Activated CD4-positive, alpha-beta T cell treated with anti-CD3 and anti-CD28 coated beads, Interleukin-2, amount 10 ng/mL, durations not matched to agents 24 days and 14 days (primary cell): ENCODE data around the gene CMC2. TPM values are rescaled to one million over a fixed set of nuclear protein-coding genes. Genes with fewer than 3 reads are reported as not detected.

Source experiments
- DNase-seq: peaks from one replicate; pipeline ENCODE4 v3.0.0; 2022
- H3K27ac Mint-ChIP-seq: one replicate; pipeline ENCODE4 v1.8.0; 2022; ENCODE audit warnings: mild to moderate bottlenecking, mixed read lengths
- H3K27me3 Mint-ChIP-seq: one replicate; pipeline ENCODE4 v1.8.0; 2022; ENCODE audit warnings: mixed read lengths
- H3K36me3 Mint-ChIP-seq: one replicate; pipeline ENCODE4 v1.8.0; 2022; ENCODE audit warnings: low read depth, mild to moderate bottlenecking, mixed read lengths
- H3K4me1 Mint-ChIP-seq: one replicate; pipeline ENCODE4 v1.8.0; 2021; ENCODE audit warnings: mixed read lengths
- H3K4me3 Mint-ChIP-seq: one replicate; pipeline ENCODE4 v1.8.0; 2022; ENCODE audit warnings: mild to moderate bottlenecking, moderate library complexity, mixed read lengths
- H3K9me3 Mint-ChIP-seq: one replicate; pipeline ENCODE4 v1.8.0; 2021; ENCODE audit warnings: mixed read lengths
- intact Hi-C: fragments of 100-400 bp; cut with micrococcal nuclease; formaldehyde crosslinking; loops from one replicate; pipeline ENCODE4 v1.15.1; 2023
- total RNA-seq: library from RNA; stranded (reverse); gene quantifications from 2 replicates; pipeline ENCODE4 v1.2.3, GENCODE V29; 2022

Gene CMC2
- total RNA-seq, 1 donor from 2014 or later: 130 TPM

- H3K4me3 Mint-ChIP-seq: no peak overlapping the region
- H3K4me1 Mint-ChIP-seq: peaks cover 13% of the 10 kb centered on the region
- intact Hi-C loops: loop anchor here (10.0 kb wide), 1 partner anchor 46 kb away; no protein-coding TSS in a partner anchor
- no peaks in the 10 kb centered on the region for H3K9me3 Mint-ChIP-seq
- H3K27me3 Mint-ChIP-seq: peaks cover 2% of the 10 kb centered on the region
- no peaks in the 10 kb centered on the region for H3K36me3 Mint-ChIP-seq
- peak; percentile 78 for DNase-seq
- H3K27ac Mint-ChIP-seq: no peak overlapping the region
Observed at GRCh38 chr16:80948886-80949493, 57.7 kb downstream of the CMC2 start.

- Mint-ChIP-seq H3K4me1 (peaks cover 13% of the 10 kb centered on the region), H3K27ac (peak overlapping the region; percentile 78), H3K4me3 (no peak overlapping the region), H3K27me3 (peaks cover 2% of the 10 kb centered on the region), H3K9me3 (no peaks in the 10 kb centered on the region), H3K36me3 (no peaks in the 10 kb centered on the region)
- intact Hi-C loops: loop anchor here (10.0 kb wide), 1 partner anchor 47 kb away; no protein-coding TSS in a partner anchor
- DNase-seq: no peak
Observed at GRCh38 chr16:80947708-80948625, 58.7 kb downstream of the CMC2 start.

- H3K4me1 Mint-ChIP-seq: peaks cover 13% of the 10 kb centered on the region
- DNase-seq: no peak
- no peak overlapping the region for H3K4me3 Mint-ChIP-seq
- peaks cover 2% of the 10 kb centered on the region for H3K27me3 Mint-ChIP-seq
- H3K27ac Mint-ChIP-seq: peak overlapping the region; percentile 78
- intact Hi-C loops: loop anchor here (10.0 kb wide), 1 partner anchor 48 kb away; no protein-coding TSS in a partner anchor
- no peaks in the 10 kb centered on the region for H3K9me3 Mint-ChIP-seq
- H3K36me3 Mint-ChIP-seq: no peaks in the 10 kb centered on the region
Observed at GRCh38 chr16:80947239-80947638, 59.4 kb downstream of the CMC2 start.

GRCh38 chr16:80946481-80946880 is 60.2 kb downstream of the CMC2 start:
- no peak overlapping the region for H3K4me3 Mint-ChIP-seq
- peaks cover 2% of the 10 kb centered on the region for H3K27me3 Mint-ChIP-seq
- no peak overlapping the region for H3K27ac Mint-ChIP-seq
- no peaks in the 10 kb centered on the region for H3K9me3 Mint-ChIP-seq
- H3K4me1 Mint-ChIP-seq: peaks cover 13% of the 10 kb centered on the region
- intact Hi-C loops: loop anchor here (10.0 kb wide), 1 partner anchor 48 kb away; no protein-coding TSS in a partner anchor
- DNase-seq: no peak
- H3K36me3 Mint-ChIP-seq: no peaks in the 10 kb centered on the region

- no peaks in the 10 kb centered on the region for H3K36me3 Mint-ChIP-seq
- intact Hi-C loops: loop anchor here (10.0 kb wide), 1 partner anchor 55 kb away; no protein-coding TSS in a partner anchor
- no peaks in the 10 kb centered on the region for H3K9me3 Mint-ChIP-seq
- no peaks in the 10 kb centered on the region for H3K4me1 Mint-ChIP-seq
- peaks cover 8% of the 10 kb centered on the region for H3K27me3 Mint-ChIP-seq
- DNase-seq: no peak
- no peak overlapping the region for H3K27ac Mint-ChIP-seq
- H3K4me3 Mint-ChIP-seq: no peak overlapping the region
Observed at GRCh38 chr16:80940069-80940856, 66.4 kb downstream of the CMC2 start.

GRCh38 chr16:80938879-80939260 is 67.8 kb downstream of the CMC2 start:
- intact Hi-C loops: no loop called here
- peaks cover 20% of the 10 kb centered on the region for H3K27me3 Mint-ChIP-seq
- H3K4me3 Mint-ChIP-seq: no peak overlapping the region

GRCh38 chr16:80938004-80938878 is 68.4 kb downstream of the CMC2 start:
- no peak overlapping the region for H3K4me3 Mint-ChIP-seq
- peaks cover 26% of the 10 kb centered on the region for H3K27me3 Mint-ChIP-seq
- H3K4me1 Mint-ChIP-seq: no peaks in the 10 kb centered on the region
- no peaks in the 10 kb centered on the region for H3K9me3 Mint-ChIP-seq
- intact Hi-C loops: no loop called here
- no peak overlapping the region for H3K27ac Mint-ChIP-seq
- H3K36me3 Mint-ChIP-seq: no peaks in the 10 kb centered on the region
- DNase-seq: no peak

More at GRCh38 chr16:80938879-80939260, 67.8 kb downstream of the CMC2 start:
- DNase-seq: no peak
- no peak overlapping the region for H3K27ac Mint-ChIP-seq
- no peaks in the 10 kb centered on the region for H3K4me1 Mint-ChIP-seq
- H3K9me3 Mint-ChIP-seq: no peaks in the 10 kb centered on the region
- no peaks in the 10 kb centered on the region for H3K36me3 Mint-ChIP-seq

GRCh38 chr16:80936410-80936809 is 70.3 kb downstream of the CMC2 start:
- intact Hi-C loops: no loop called here
- no peaks in the 10 kb centered on the region for H3K36me3 Mint-ChIP-seq
- no peak overlapping the region for H3K27ac Mint-ChIP-seq
- no peaks in the 10 kb centered on the region for H3K9me3 Mint-ChIP-seq
- no peak overlapping the region for H3K4me3 Mint-ChIP-seq
- peaks cover 6% of the 10 kb centered on the region for H3K4me1 Mint-ChIP-seq
- peaks cover 37% of the 10 kb centered on the region for H3K27me3 Mint-ChIP-seq
- DNase-seq: no peak

- intact Hi-C loops: no loop called here
- H3K36me3 Mint-ChIP-seq: no peaks in the 10 kb centered on the region
- H3K4me1 Mint-ChIP-seq: peaks cover 6% of the 10 kb centered on the region
- DNase-seq: no peak
- no peak overlapping the region for H3K4me3 Mint-ChIP-seq
- no peak overlapping the region for H3K27ac Mint-ChIP-seq
- H3K27me3 Mint-ChIP-seq: peaks cover 43% of the 10 kb centered on the region
- H3K9me3 Mint-ChIP-seq: no peaks in the 10 kb centered on the region
Observed at GRCh38 chr16:80935691-80936090, 71.0 kb downstream of the CMC2 start.

- no peaks in the 10 kb centered on the region for H3K36me3 Mint-ChIP-seq
- H3K4me1 Mint-ChIP-seq: peaks cover 6% of the 10 kb centered on the region
- peaks cover 49% of the 10 kb centered on the region for H3K27me3 Mint-ChIP-seq
- DNase-seq: no peak
- no peak overlapping the region for H3K27ac Mint-ChIP-seq
- intact Hi-C loops: no loop called here
- peaks cover 5% of the 10 kb centered on the region for H3K9me3 Mint-ChIP-seq
- H3K4me3 Mint-ChIP-seq: peak overlapping the region; percentile 52
Observed at GRCh38 chr16:80932708-80933095, 74.0 kb downstream of the CMC2 start.

- no peak overlapping the region for H3K27ac Mint-ChIP-seq
- no peaks in the 10 kb centered on the region for H3K36me3 Mint-ChIP-seq
- H3K9me3 Mint-ChIP-seq: peaks cover 5% of the 10 kb centered on the region
- H3K4me3 Mint-ChIP-seq: peak overlapping the region; percentile 73
- DNase-seq: peak; percentile 59
- intact Hi-C loops: no loop called here
- H3K27me3 Mint-ChIP-seq: peaks cover 49% of the 10 kb centered on the region
- peaks cover 6% of the 10 kb centered on the region for H3K4me1 Mint-ChIP-seq
Observed at GRCh38 chr16:80931801-80932707, 74.6 kb downstream of the CMC2 start.

- Mint-ChIP-seq H3K9me3 (peaks cover 5% of the 10 kb centered on the region), H3K4me1 (no peaks in the 10 kb centered on the region), H3K4me3 (no peak overlapping the region), H3K27me3 (peaks cover 2% of the 10 kb centered on the region), H3K36me3 (no peaks in the 10 kb centered on the region), H3K27ac (peak overlapping the region; percentile 35)
- peak; percentile 75 for DNase-seq
- intact Hi-C loops: no loop called here
Observed at GRCh38 chr16:80924372-80924978, 82.2 kb downstream of the CMC2 start.
